Skeletal muscle tissue (tissue), 4 donors: ENCODE results near the gene IL13RA1. TPM values are rescaled to one million over a fixed set of nuclear protein-coding genes. Genes with fewer than 3 reads are reported as not detected.

ENCODE experiments used
- H3K27ac ChIP-seq: one replicate; pipeline ENCODE4 v1.7.0; 2013; ENCODE audit warnings: mild to moderate bottlenecking, low read depth, low read length, inconsistent platforms
- H3K27me3 ChIP-seq, 3 donors: one replicate each; pipeline ENCODE4 v1.7.0; 2013; ENCODE audit warnings: low read length in 3 of 3; ENCODE audit not compliant: control insufficient read depth in 3 of 3, insufficient read depth in 3 of 3
- H3K36me3 ChIP-seq, 3 donors: one replicate each; pipeline ENCODE4 v1.7.0; 2013; ENCODE audit warnings: low read length in 3 of 3; ENCODE audit not compliant: control insufficient read depth in 3 of 3, insufficient read depth in 3 of 3
- H3K4me1 ChIP-seq, 3 donors: one replicate each; pipeline ENCODE4 v1.7.0; 2013; ENCODE audit warnings: low read length in 3 of 3, mild to moderate bottlenecking in 3 of 3; ENCODE audit not compliant: control insufficient read depth in 3 of 3, insufficient read depth in 3 of 3
- H3K4me3 ChIP-seq, 3 donors: one replicate each; pipeline ENCODE4 v1.7.0; 2013; ENCODE audit warnings: low read length in 3 of 3
- H3K9ac ChIP-seq, 3 donors: one replicate each; pipeline ENCODE4 v1.7.0; 2013; ENCODE audit warnings: low read length in 3 of 3, mild to moderate bottlenecking in 3 of 3, moderate library complexity in 2 of 3, low read depth in 1 of 3
- H3K9me3 ChIP-seq, 3 donors: one replicate each; pipeline ENCODE4 v1.7.0; 2013; ENCODE audit warnings: low read length in 3 of 3; ENCODE audit not compliant: control insufficient read depth in 3 of 3
- total RNA-seq: library from RNA; depleted of rRNA; stranded (reverse); fragments of >200 nt; gene quantifications from one replicate; pipeline ENCODE4 v1.2.3, GENCODE V29; 2014
- donor health status: Osteomylitis.

The IL13RA1 gene
- total RNA-seq, 1 donor from 2014 or later: 26.1 TPM

DNA sequence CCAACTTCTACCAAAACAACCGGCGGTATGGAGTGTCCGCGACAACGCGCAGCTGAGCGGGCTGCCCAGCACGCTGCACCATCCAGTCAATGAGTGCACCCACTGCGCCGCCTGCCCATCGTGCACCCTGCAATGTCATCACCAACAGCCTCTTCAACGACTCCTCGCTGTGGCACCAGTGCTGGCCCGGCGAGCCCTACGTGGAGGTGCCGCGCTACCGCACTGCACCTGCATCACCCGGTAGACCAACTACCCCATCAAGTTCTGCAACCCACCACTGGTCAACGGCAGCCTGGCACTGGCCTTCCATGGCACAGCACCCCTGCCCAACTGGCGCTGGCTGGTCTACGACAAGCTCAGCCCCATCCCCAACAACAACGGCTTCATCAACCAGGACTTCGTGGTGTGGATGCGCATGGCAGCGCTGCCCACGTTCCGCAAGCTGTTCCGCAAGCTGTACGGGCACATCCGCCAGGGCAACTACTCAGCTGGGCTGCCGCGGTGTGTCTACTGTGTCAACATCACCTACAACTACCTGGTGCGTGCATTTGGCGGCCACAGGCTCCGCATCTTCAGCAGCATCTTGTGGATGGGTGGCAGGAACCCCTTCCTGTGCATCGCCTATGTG is 42.8 kb downstream of the IL13RA1 start:
- Histone ChIP-seq H3K4me3 (no peak overlapping the region), H3K4me1 (no peaks in the 10 kb centered on the region), H3K9ac (no peak overlapping the region), H3K27me3 (no peaks in the 10 kb centered on the region), H3K27ac (no peak overlapping the region), H3K9me3 (no peaks in the 10 kb centered on the region), H3K36me3 (peaks cover 12 to 18% (median 14%) of the 10 kb centered on the region in 3 donors)

DNA sequence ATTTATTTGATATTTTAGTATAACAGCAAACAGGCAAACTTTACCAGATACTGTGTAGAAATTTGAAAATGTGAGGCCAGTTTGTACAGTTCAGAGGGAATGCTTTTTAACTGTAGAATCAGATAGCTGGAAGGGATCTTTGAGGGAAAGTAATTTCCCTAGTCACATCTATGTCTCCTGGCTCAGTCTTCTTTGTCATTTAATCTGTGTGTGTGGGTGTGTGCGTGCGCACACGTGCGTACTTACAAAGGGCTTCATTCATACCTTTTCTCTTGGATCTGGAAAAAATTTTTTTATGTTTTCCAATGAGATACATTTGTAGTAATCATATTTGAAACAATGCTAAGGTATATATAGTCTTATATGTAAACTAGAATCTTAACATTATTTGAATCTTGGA is 44.6 kb downstream of the IL13RA1 start:
- Histone ChIP-seq H3K27ac (no peak overlapping the region), H3K4me3 (no peak overlapping the region), H3K9ac (no peak overlapping the region), H3K36me3 (peaks cover 11 to 18% (median 15%) of the 10 kb centered on the region in 3 donors), H3K4me1 (no peaks in the 10 kb centered on the region), H3K27me3 (no peaks in the 10 kb centered on the region), H3K9me3 (no peaks in the 10 kb centered on the region)

DNA sequence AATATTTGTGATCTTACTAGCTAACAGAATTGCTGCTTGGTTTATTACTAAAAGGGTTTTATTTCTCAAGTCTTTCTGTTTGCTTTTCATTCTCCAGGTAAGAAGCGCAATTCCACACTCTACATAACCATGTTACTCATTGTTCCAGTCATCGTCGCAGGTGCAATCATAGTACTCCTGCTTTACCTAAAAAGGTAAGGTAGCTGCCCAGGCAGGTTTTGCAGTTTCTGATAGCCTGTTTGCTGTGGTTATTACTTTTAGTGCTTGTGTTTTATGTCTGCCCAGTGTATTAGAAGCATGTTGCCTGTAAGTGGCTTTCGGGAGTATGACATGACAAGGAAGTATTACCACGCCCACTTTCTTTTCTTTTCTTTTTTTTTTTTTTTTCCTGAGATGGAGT is 46.4 kb downstream of the IL13RA1 start:
- Histone ChIP-seq H3K27ac (no peak overlapping the region), H3K4me3 (no peak overlapping the region), H3K36me3 (peaks cover 9 to 14% (median 12%) of the 10 kb centered on the region in 3 donors), H3K9ac (no peak overlapping the region), H3K4me1 (no peaks in the 10 kb centered on the region), H3K9me3 (no peaks in the 10 kb centered on the region), H3K27me3 (no peaks in the 10 kb centered on the region)

DNA sequence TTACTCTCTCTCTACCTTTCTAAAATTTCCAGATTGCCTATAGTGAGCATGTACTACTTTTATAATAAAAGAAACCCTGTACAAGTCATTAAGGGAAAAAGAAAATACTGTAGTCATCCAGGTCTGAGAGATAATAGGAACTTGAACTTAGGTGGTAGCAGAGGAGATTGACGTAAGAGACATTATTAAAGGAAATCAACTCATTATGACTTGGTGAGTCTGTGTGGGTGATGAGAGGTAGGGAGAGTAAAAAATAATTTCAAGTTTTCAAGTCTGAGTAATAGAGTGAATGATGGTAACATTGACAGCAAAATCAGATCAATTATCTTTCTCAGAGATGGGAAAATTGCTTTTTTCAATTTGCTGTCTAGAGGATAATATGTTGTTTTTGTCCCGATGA is 52.2 kb downstream of the IL13RA1 start:
- Histone ChIP-seq H3K27ac (no peak overlapping the region), H3K4me3 (no peak overlapping the region), H3K9ac (no peak overlapping the region), H3K36me3 (peaks cover 2 to 7% (median 3%) of the 10 kb centered on the region in 3 donors), H3K4me1 (no peaks in the 10 kb centered on the region), H3K27me3 (no peaks in the 10 kb centered on the region), H3K9me3 (no peaks in the 10 kb centered on the region)

- H3K9me3 ChIP-seq: no peaks in the 10 kb centered on the region
- peaks cover 0 to 4% (median 0%) of the 10 kb centered on the region in 3 donors for H3K36me3 ChIP-seq
- no peak overlapping the region for H3K9ac ChIP-seq
- no peaks in the 10 kb centered on the region for H3K4me1 ChIP-seq
- peak overlapping the region; percentile 61 for H3K27ac ChIP-seq
- no peak overlapping the region for H3K4me3 ChIP-seq
- H3K27me3 ChIP-seq: no peaks in the 10 kb centered on the region
These were observed 53.1 kb downstream of the IL13RA1 start for GRCh38 chrX:118780509-118780908.

DNA sequence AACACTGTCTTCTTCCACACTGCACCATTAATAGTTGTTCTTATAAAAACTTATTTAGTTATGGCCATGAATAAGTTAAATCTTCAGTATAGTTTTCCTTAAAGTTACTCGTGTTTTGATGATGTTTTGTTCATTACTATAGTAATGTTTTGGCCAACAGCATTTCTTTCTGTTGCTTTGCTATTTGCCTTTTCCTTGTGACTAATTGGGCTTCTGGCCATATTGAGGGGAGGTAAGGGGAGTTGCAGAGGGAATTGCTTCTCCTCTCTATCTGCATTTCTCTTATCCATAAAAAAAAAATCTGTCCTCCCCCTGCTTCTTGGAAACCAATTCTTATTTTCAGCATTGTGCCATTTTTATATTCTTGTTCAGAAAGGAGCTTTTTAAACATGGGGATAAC is 53.5 kb downstream of the IL13RA1 start:
- Histone ChIP-seq H3K36me3 (peaks cover 0 to 4% (median 0%) of the 10 kb centered on the region in 3 donors), H3K9me3 (no peaks in the 10 kb centered on the region), H3K9ac (no peak overlapping the region), H3K4me1 (no peaks in the 10 kb centered on the region), H3K27me3 (no peaks in the 10 kb centered on the region), H3K4me3 (no peak overlapping the region), H3K27ac (peak overlapping the region; percentile 61)

- no peak overlapping the region for H3K9ac ChIP-seq
These were observed 68.3 kb downstream of the IL13RA1 start for GRCh38 chrX:118795528-118796280.

GRCh38 chrX:118802857-118803256 is 75.5 kb downstream of the IL13RA1 start:
- no peak overlapping the region for H3K9ac ChIP-seq
- H3K27ac ChIP-seq: no peak overlapping the region
- H3K27me3 ChIP-seq: peaks cover 0 to 3% (median 0%) of the 10 kb centered on the region in 3 donors
- no peaks in the 10 kb centered on the region for H3K36me3 ChIP-seq
- H3K4me3 ChIP-seq: no peak overlapping the region
- H3K4me1 ChIP-seq: no peaks in the 10 kb centered on the region
- no peaks in the 10 kb centered on the region for H3K9me3 ChIP-seq

More at GRCh38 chrX:118795528-118796280, 68.3 kb downstream of the IL13RA1 start:
- peaks cover 0 to 5% (median 0%) of the 10 kb centered on the region in 3 donors for H3K36me3 ChIP-seq
- no peaks in the 10 kb centered on the region for H3K4me1 ChIP-seq
- no peak overlapping the region for H3K4me3 ChIP-seq
- no peaks in the 10 kb centered on the region for H3K27me3 ChIP-seq
- H3K27ac ChIP-seq: peak overlapping the region; percentile 36
- H3K9me3 ChIP-seq: no peaks in the 10 kb centered on the region

- no peak overlapping the region for H3K27ac ChIP-seq
- no peaks in the 10 kb centered on the region for H3K36me3 ChIP-seq
- peaks cover 0 to 3% (median 0%) of the 10 kb centered on the region in 3 donors for H3K27me3 ChIP-seq
- H3K9ac ChIP-seq: no peak overlapping the region
- no peaks in the 10 kb centered on the region for H3K4me1 ChIP-seq
- H3K4me3 ChIP-seq: no peak overlapping the region
- H3K9me3 ChIP-seq: no peaks in the 10 kb centered on the region
These were observed 80.0 kb downstream of the IL13RA1 start for GRCh38 chrX:118807151-118808017.
